ENCODE data around the gene AP1B1.
A peak's percentile ranks its signal among the peaks of the same experiment; 100 is the strongest.

AP1B1 gene

GRCh38 chr22:29313126-29313575, 75.2 kb downstream of the AP1B1 start:
- no peak for DNase-seq (ENCODE audit: low read depth)

GRCh38 chr22:29312218-29313125, 75.9 kb downstream of the AP1B1 start:
- no peak for DNase-seq (ENCODE audit: low read depth)

GRCh38 chr22:29311464-29312217, 76.7 kb downstream of the AP1B1 start:
- no peak for DNase-seq (ENCODE audit: low read depth)

- peak; percentile 83 for DNase-seq (ENCODE audit: low read depth)
These were observed 77.5 kb downstream of the AP1B1 start for GRCh38 chr22:29310863-29311339.

- no peak for DNase-seq (ENCODE audit: low read depth)
These were observed 78.1 kb downstream of the AP1B1 start for GRCh38 chr22:29310065-29310862.

- DNase-seq (ENCODE audit: low read depth) = no peak
These were observed 78.9 kb downstream of the AP1B1 start for GRCh38 chr22:29309332-29310064.

GRCh38 chr22:29308791-29309262, 79.5 kb downstream of the AP1B1 start:
- DNase-seq (ENCODE audit: low read depth) = peak; percentile 47

- no peak for DNase-seq (ENCODE audit: low read depth)
These were observed 80.1 kb downstream of the AP1B1 start for GRCh38 chr22:29308148-29308790.

GRCh38 chr22:29307596-29308147, 80.7 kb downstream of the AP1B1 start:
- no peak for DNase-seq (ENCODE audit: low read depth)

GRCh38 chr22:29306835-29307595, 81.4 kb downstream of the AP1B1 start:
- DNase-seq (ENCODE audit: low read depth) = no peak

GRCh38 chr22:29306175-29306834, 82.1 kb downstream of the AP1B1 start, which contains the start of gene GAS2L1:
Gene GAS2L1 (plus strand): TSS chr22:29306650. CDS start chr22:29308106, 1,456 bp downstream.
- DNase-seq (ENCODE audit: low read depth) = no peak

- no peak for DNase-seq (ENCODE audit: low read depth)
These were observed 82.6 kb downstream of the AP1B1 start for GRCh38 chr22:29305836-29306174.

- DNase-seq (ENCODE audit: low read depth) = no peak
These were observed 85.5 kb downstream of the AP1B1 start for GRCh38 chr22:29302681-29303465.

- no peak for DNase-seq (ENCODE audit: low read depth)
These were observed 86.0 kb downstream of the AP1B1 start for GRCh38 chr22:29302402-29302680.

- DNase-seq (ENCODE audit: low read depth) = no peak
These were observed 86.5 kb downstream of the AP1B1 start for GRCh38 chr22:29301716-29302401.

- no peak for DNase-seq (ENCODE audit: low read depth)
These were observed 87.4 kb downstream of the AP1B1 start for GRCh38 chr22:29300807-29301601.

GRCh38 chr22:29300467-29300806, 87.9 kb downstream of the AP1B1 start:
- DNase-seq (ENCODE audit: low read depth) = no peak

Measured in non-pigmented ciliary epithelial cell (primary cell).